Measurements from ENCODE around the gene PAPOLG.

DNA sequence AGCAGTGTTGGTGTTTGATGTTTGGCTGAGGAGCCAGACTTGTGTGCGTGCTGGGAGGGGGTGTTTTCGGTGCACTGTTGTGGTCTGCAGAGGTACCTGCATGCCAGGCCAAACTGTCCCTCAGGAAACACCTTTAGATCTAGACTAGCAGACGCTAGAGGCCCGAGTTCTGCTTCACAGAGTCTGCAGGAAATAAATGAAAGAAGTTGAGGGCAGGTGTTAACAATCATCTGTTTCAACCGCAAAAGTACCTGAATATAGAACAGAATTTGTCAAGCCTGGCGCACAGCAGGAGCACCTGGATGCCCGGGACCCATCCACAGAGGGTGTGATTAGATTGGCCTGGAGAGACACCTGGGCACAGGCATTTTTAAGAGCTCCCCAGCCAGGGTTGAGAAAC is 84.8 kb downstream of the PAPOLG start:
- TF ChIP-seq, protein P1, sequence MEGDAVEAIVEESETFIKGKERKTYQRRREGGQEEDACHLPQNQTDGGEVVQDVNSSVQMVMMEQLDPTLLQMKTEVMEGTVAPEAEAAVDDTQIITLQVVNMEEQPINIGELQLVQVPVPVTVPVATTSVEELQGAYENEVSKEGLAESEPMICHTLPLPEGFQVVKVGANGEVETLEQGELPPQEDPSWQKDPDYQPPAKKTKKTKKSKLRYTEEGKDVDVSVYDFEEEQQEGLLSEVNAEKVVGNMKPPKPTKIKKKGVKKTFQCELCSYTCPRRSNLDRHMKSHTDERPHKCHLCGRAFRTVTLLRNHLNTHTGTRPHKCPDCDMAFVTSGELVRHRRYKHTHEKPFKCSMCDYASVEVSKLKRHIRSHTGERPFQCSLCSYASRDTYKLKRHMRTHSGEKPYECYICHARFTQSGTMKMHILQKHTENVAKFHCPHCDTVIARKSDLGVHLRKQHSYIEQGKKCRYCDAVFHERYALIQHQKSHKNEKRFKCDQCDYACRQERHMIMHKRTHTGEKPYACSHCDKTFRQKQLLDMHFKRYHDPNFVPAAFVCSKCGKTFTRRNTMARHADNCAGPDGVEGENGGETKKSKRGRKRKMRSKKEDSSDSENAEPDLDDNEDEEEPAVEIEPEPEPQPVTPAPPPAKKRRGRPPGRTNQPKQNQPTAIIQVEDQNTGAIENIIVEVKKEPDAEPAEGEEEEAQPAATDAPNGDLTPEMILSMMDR (IDR thresholded peaks at IDR 0.05; ENCODE audit: insufficient read depth, low read length, poor library complexity, severe bottlenecking), result no peak
- TF ChIP-seq EZH2phosphoT487 (conservative IDR thresholded peaks at IDR 0.05; ENCODE audit: low read length), result no peak

Data from SU-DHL-6 (cell line).